Suprapubic skin (tissue), 4 donors: ENCODE data around the gene SPARCL1.

ENCODE experiments used
- CTCF ChIP-seq, 2 donors: fragments of 200-600 bp in 1 of 2; fragments of 450-650 bp in 1 of 2; sonication (generic) in 1 of 2; IDR thresholded peaks; one replicate each; pipeline ENCODE4 v1.5.1; 2016 to 2019; ENCODE audit warnings: antibody characterized with exemption in 2 of 2, mild to moderate bottlenecking in 1 of 2, moderate library complexity in 1 of 2
- EP300 ChIP-seq: sonication (generic); formaldehyde crosslinking; IDR thresholded peaks from one replicate; pipeline ENCODE4 v1.6.1; 2017; ENCODE audit warnings: antibody characterized with exemption
- POLR2A ChIP-seq, 2 donors: fragments of 450-650 bp; IDR thresholded peaks; one replicate each; pipeline ENCODE4 v1.6.1; 2017; ENCODE audit warnings: antibody characterized with exemption in 2 of 2, mild to moderate bottlenecking in 2 of 2, moderate library complexity in 2 of 2
- POLR2AphosphoS5 ChIP-seq, 3 donors: sonication (generic); formaldehyde crosslinking; IDR thresholded peaks; one replicate each; pipeline ENCODE4 v1.6.1; 2017; ENCODE audit warnings: antibody characterized with exemption in 3 of 3

GRCh38 chr4:87426865-87427517 lies 102.2 kb downstream of the SPARCL1 start:
- TF ChIP-seq CTCF (IDR thresholded peaks at IDR 0.05) (no peak), POLR2A (IDR thresholded peaks at IDR 0.05) (no peak), POLR2AphosphoS5 (IDR thresholded peaks at IDR 0.05) (no peak), EP300 (no peak)
